Smooth muscle cell (in vitro differentiated cells): ENCODE measurements around the gene VWA1. TPM values are rescaled to one million over a fixed set of nuclear protein-coding genes. Genes with fewer than 3 reads are reported as not detected.
A peak's percentile ranks its signal among the peaks of the same experiment; 100 is the strongest.

Source experiments
- DNase-seq: peaks from one replicate; lab custom pipeline; 2025; ENCODE audit not compliant: unreplicated experiment; lab: John Stamatoyannopoulos, UW
- H2AFZ ChIP-seq: fragments of 200-600 bp; sonication (generic); 2 replicates; pipeline ENCODE4 v1.6.0; 2016; ENCODE audit warnings: antibody characterized with exemption, low read depth, mild to moderate bottlenecking
- H3F3A ChIP-seq: fragments of 200-600 bp; sonication (generic); 2 replicates; pipeline ENCODE4 v1.6.0; 2017; ENCODE audit warnings: antibody characterized with exemption, low read depth
- H3K27ac ChIP-seq: fragments of 200-600 bp; sonication (generic); 2 replicates; pipeline ENCODE4 v1.5.1; 2016; ENCODE audit warnings: low read depth, mild to moderate bottlenecking
- H3K27me3 ChIP-seq: fragments of 200-600 bp; sonication (generic); 2 replicates; pipeline ENCODE4 v1.6.1; 2016; ENCODE audit warnings: low read depth, mild to moderate bottlenecking
- H3K36me3 ChIP-seq: fragments of 200-600 bp; sonication (generic); 2 replicates; pipeline ENCODE4 v1.5.1; 2016; ENCODE audit warnings: low read depth
- H3K4me1 ChIP-seq: fragments of 200-600 bp; sonication (generic); 2 replicates; pipeline ENCODE4 v1.5.1; 2016; ENCODE audit warnings: low read depth
- H3K4me2 ChIP-seq: fragments of 200-600 bp; sonication (generic); 2 replicates; pipeline ENCODE4 v1.6.0; 2016; ENCODE audit warnings: mild to moderate bottlenecking
- H3K4me3 ChIP-seq: fragments of 200-600 bp; sonication (generic); 2 replicates; pipeline ENCODE4 v1.5.1; 2016; ENCODE audit warnings: mild to moderate bottlenecking
- H3K79me2 ChIP-seq: fragments of 200-600 bp; sonication (generic); 2 replicates; pipeline ENCODE4 v1.6.0; 2016; ENCODE audit warnings: low read depth, mild to moderate bottlenecking
- H3K9ac ChIP-seq: fragments of 200-600 bp; sonication (generic); 2 replicates; pipeline ENCODE4 v1.6.0; 2016; ENCODE audit warnings: low read depth
- H3K9me3 ChIP-seq: fragments of 200-600 bp; sonication (generic); replicated peaks from 2 replicates; pipeline ENCODE4 v1.5.1; 2016; ENCODE audit warnings: low read depth
- H4K20me1 ChIP-seq: fragments of 200-600 bp; sonication (generic); 2 replicates; pipeline ENCODE4 v1.6.0; 2016; ENCODE audit warnings: low read depth
- WGBS: methylation state at CpG from one replicate; pipeline ENCODE4 v1.1.7; 2016; ENCODE audit warnings: low lambda C conversion rate; 5-methylcytosine and 5-hydroxymethylcytosine counted together
- polyA plus RNA-seq: library from polyadenylated mRNA; unstranded; fragments of >200 nt; fragmentation: Nextera tagmentation; extraction: Ambion mirVana; gene quantifications from 2 replicates; pipeline ENCODE4 v1.2.1, GENCODE V29; 2016
- total RNA-seq: library from RNA; depleted of rRNA; stranded (reverse); fragments of >200 nt; gene quantifications from 2 replicates; pipeline ENCODE4 v1.2.3, GENCODE V29; 2014
- TF ChIP-seq, protein P1 (sequence below): fragments of 200-600 bp; sonication (generic); IDR thresholded peaks from 2 replicates; pipeline ENCODE4 v1.5.1; 2017; ENCODE audit warnings: borderline replicate concordance, mild to moderate bottlenecking, antibody characterized with exemption; ENCODE audit not compliant: insufficient read depth, poor library complexity, severe bottlenecking

VWA1 gene
- total and polyA plus RNA-seq, 2 experiments from 2014 or later = 29.5 to 79.2 TPM

DNA sequence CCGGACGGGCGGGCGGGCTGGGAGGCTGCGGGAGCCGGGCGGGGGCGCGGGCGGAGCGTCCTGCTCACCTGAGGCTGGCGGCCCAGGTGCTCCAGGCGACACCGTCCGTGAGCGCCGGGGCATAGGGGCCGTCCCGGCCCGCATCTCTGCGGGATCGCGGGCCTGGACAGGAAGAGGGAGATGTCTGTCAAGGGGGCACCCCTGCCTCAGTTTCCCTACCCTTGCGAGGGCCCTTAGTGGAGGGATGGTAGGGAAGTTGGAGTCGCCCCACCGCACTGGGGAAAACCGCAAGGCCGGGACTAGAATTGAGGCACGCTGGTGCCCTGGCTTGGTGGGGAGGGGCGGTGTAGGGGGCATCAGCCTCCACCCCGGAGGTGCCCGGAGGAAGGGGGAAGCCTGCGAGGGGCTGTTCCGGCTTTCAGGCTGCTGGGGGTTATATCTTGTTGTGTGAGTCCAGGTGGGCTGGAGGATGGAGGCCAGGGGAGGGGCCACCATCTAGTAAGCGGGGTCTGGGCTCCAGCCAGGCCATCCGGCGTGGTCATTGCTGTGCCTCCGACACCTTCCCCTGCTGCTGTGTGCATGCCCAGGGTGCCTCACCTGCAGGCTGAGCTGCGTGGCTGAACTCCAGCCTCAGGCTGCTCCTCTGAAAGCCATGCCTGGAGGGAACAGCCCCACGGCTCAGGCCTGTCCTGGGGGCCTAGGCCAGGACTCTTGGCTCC lies 580 bp downstream of the VWA1 start:
- H3K4me3 ChIP-seq = peak overlapping the region; percentile 59

GRCh38 chr1:1436630-1437032 lies 1.1 kb downstream of the VWA1 start:
- Histone ChIP-seq H3K4me3 (peak overlapping the region; percentile 59), H3K79me2 (peaks cover 16% of the 10 kb centered on the region), H3K27me3 (no peaks in the 10 kb centered on the region), H3K9me3 (no peaks in the 10 kb centered on the region), H3K9ac (peak overlapping the region; percentile 43), H4K20me1 (peaks cover 26% of the 10 kb centered on the region), H3K4me1 (peaks cover 44% of the 10 kb centered on the region), H3K4me2 (peak overlapping the region; percentile 97), H3F3A (peaks cover 14% of the 10 kb centered on the region), H2AFZ (no peak overlapping the region), H3K36me3 (no peaks in the 10 kb centered on the region), H3K27ac (no peak overlapping the region)
- WGBS = 91% methylated on average over 7 of the region's 7 CpGs
- TF ChIP-seq, protein P1, sequence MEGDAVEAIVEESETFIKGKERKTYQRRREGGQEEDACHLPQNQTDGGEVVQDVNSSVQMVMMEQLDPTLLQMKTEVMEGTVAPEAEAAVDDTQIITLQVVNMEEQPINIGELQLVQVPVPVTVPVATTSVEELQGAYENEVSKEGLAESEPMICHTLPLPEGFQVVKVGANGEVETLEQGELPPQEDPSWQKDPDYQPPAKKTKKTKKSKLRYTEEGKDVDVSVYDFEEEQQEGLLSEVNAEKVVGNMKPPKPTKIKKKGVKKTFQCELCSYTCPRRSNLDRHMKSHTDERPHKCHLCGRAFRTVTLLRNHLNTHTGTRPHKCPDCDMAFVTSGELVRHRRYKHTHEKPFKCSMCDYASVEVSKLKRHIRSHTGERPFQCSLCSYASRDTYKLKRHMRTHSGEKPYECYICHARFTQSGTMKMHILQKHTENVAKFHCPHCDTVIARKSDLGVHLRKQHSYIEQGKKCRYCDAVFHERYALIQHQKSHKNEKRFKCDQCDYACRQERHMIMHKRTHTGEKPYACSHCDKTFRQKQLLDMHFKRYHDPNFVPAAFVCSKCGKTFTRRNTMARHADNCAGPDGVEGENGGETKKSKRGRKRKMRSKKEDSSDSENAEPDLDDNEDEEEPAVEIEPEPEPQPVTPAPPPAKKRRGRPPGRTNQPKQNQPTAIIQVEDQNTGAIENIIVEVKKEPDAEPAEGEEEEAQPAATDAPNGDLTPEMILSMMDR = no peak
- DNase-seq = no peak

More for the DNA sequence above, 580 bp downstream of the VWA1 start:
- Histone ChIP-seq H3K27ac (no peak overlapping the region), H3F3A (peaks cover 14% of the 10 kb centered on the region), H3K36me3 (no peaks in the 10 kb centered on the region), H3K4me1 (peaks cover 50% of the 10 kb centered on the region), H4K20me1 (peaks cover 26% of the 10 kb centered on the region), H3K9me3 (no peaks in the 10 kb centered on the region), H2AFZ (no peak overlapping the region), H3K27me3 (no peaks in the 10 kb centered on the region), H3K4me2 (peak overlapping the region; percentile 97), H3K9ac (peak overlapping the region; percentile 43), H3K79me2 (peaks cover 16% of the 10 kb centered on the region)
- WGBS = 33% methylated on average over 17 of the region's 40 CpGs
- no peak for DNase-seq
- TF ChIP-seq, protein P1 = no peak

DNA sequence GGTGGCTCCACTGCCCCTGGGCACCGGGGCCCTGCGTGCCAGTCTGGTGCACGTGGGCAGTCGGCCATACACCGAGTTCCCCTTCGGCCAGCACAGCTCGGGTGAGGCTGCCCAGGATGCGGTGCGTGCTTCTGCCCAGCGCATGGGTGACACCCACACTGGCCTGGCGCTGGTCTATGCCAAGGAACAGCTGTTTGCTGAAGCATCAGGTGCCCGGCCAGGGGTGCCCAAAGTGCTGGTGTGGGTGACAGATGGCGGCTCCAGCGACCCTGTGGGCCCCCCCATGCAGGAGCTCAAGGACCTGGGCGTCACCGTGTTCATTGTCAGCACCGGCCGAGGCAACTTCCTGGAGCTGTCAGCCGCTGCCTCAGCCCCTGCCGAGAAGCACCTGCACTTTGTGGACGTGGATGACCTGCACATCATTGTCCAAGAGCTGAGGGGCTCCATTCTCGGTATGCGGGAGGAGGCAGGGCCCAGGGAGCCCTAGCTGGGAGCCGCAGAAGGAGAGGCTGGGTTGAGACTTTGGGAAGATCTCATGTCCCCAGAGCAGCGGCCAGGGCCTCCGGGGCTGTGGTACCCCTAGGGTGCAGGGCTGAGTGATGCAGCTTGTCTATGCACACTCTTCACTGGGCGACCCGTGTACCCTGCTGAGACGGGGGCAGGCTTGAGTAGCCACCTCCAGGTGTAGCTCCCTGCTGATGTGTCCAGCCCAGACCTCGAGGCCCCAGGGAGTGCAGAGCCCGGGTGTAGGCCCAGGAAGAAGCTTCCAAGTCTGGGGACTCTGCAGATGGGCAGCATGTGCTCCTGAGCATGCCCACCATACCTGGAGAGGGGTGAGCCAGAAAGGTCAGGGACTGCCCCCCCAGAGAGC lies 1.8 kb downstream of the VWA1 start:
- Histone ChIP-seq H3F3A (peaks cover 14% of the 10 kb centered on the region), H3K4me3 (peak overlapping the region; percentile 59), H4K20me1 (peaks cover 26% of the 10 kb centered on the region), H3K27ac (no peak overlapping the region), H3K9me3 (no peaks in the 10 kb centered on the region), H3K36me3 (no peaks in the 10 kb centered on the region), H3K4me1 (peaks cover 38% of the 10 kb centered on the region), H3K9ac (no peak overlapping the region), H3K4me2 (peak overlapping the region; percentile 97), H3K27me3 (no peaks in the 10 kb centered on the region), H2AFZ (no peak overlapping the region), H3K79me2 (peaks cover 16% of the 10 kb centered on the region)
- TF ChIP-seq, protein P1 = no peak
- DNase-seq = no peak
- whole genome bisulfite sequencing = 91% methylated on average over 31 of the region's 31 CpGs
